Ishikawa (cell line): ENCODE results near the gene CHAT.

ENCODE experiments used
- CEBPB ChIP-seq: IDR thresholded peaks from 2 replicates; pipeline ENCODE4 v1.6.1; 2012
- CREB1 ChIP-seq: IDR thresholded peaks from 2 replicates; pipeline ENCODE4 v1.6.1; 2012; ENCODE audit warnings: low read depth
- EGR1 ChIP-seq: IDR thresholded peaks from 2 replicates; pipeline ENCODE4 v1.6.1; 2012
- EP300 ChIP-seq: IDR thresholded peaks from 2 replicates; pipeline ENCODE4 v1.6.1; 2012; ENCODE audit warnings: borderline replicate concordance
- FOXM1 ChIP-seq: IDR thresholded peaks from 2 replicates; pipeline ENCODE4 v1.6.1; 2012; ENCODE audit warnings: low read depth, borderline replicate concordance
- MAX ChIP-seq: IDR thresholded peaks from 2 replicates; pipeline ENCODE4 v1.6.1; 2012
- NFIC ChIP-seq: IDR thresholded peaks from 2 replicates; pipeline ENCODE4 v1.6.1; 2012
- RAD21 ChIP-seq: IDR thresholded peaks from 2 replicates; pipeline ENCODE4 v1.6.1; 2012; ENCODE audit warnings: low read depth
- REST ChIP-seq: IDR thresholded peaks from 2 replicates; pipeline ENCODE4 v1.6.1; 2012; ENCODE audit warnings: low read depth, mild to moderate bottlenecking
- TAF1 ChIP-seq: IDR thresholded peaks from 2 replicates; pipeline ENCODE4 v1.6.1; 2012; ENCODE audit warnings: low read depth, mild to moderate bottlenecking
- TCF12 ChIP-seq: IDR thresholded peaks from 2 replicates; pipeline ENCODE4 v1.6.1; 2012; ENCODE audit warnings: low read depth
- TEAD4 ChIP-seq: IDR thresholded peaks from 2 replicates; pipeline ENCODE4 v1.6.1; 2012
- YY1 ChIP-seq: IDR thresholded peaks from 2 replicates; pipeline ENCODE4 v1.6.1; 2012; ENCODE audit warnings: low read depth
- ZBTB7A ChIP-seq: IDR thresholded peaks from 2 replicates; pipeline ENCODE4 v1.6.1; 2012; ENCODE audit warnings: low read depth
- TF ChIP-seq, protein P1 (sequence below): IDR thresholded peaks from 2 replicates; pipeline ENCODE4 v1.6.1; 2012

The CHAT gene

DNA sequence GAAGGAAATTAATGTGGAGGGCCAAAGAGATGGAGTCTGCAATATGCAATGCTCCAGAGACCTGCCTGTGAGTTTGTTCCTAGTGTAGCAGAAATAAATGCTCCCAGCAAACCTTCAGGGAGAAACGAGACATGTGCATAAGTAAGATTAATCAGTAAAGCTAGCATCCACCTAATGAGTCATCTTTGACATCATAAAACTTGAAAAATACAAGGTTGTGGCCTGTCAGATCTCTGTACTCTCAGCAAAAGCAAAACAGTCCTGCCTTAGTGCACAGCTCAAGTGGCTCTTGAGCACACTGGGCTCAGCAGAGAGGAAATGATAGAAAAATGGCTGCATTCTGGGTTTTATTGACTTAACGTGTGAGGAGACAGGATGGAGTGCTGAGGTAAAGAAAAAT lies 42.4 kb upstream of the CHAT start:
- TF ChIP-seq REST (no peak), FOXM1 (no peak), YY1 (no peak)
- TF ChIP-seq, protein P1, sequence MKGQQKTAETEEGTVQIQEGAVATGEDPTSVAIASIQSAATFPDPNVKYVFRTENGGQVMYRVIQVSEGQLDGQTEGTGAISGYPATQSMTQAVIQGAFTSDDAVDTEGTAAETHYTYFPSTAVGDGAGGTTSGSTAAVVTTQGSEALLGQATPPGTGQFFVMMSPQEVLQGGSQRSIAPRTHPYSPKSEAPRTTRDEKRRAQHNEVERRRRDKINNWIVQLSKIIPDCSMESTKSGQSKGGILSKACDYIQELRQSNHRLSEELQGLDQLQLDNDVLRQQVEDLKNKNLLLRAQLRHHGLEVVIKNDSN: no peak

DNA sequence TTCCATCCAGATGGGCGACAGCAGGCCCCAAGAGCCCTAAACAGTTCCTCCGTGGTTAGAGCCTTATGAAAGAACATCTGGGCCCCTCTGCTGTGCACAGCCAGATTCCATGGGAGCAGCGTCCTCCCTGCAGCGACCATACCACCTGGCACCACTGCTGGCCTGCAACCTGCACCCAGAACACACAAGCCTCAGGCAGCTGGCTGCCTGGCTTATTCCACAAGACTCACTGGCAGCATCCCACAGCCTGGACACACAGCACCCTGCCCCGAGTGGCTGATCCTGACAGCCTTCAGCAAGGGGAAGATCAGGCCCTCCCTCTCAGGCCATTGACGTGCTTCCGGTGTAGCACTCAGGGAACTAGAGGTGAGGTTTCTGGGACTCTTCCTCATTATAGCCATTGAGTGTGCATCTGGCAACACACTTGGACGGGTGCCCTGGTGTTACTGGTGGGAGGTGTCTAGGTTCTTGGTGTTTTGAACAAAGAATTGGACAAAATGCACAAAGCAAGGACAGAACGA lies 41.2 kb upstream of the CHAT start:
- TF ChIP-seq RAD21: no peak
- no peak for TF ChIP-seq CEBPB
- TF ChIP-seq YY1: no peak

DNA sequence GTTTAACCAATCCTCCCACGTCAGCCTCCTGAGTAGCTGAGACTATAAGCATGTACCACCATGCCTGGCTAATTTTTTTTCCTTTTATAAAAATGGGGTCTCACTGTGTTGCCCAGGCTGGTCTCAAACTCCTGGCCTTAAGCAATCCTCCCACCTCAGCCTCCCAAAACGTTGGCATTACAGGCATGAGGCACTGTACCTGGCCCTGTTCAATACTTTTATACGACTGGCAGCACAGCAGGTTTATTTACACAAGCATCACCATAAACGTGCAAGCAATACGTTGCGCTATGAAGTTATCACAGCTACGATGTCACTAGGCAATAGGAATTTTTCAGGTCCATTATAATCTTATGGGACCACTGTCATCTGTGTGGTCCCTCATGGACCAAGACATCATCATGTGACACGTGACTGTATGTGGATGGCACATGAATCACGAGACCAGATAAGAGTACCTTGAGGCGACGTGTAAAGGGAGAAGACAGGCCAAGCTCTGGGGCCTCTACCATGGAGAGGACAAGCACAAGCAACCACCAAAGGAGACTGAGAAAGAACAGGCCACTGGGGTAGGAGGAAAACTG lies 38.3 kb upstream of the CHAT start:
- no peak for TF ChIP-seq ZBTB7A
- no peak for TF ChIP-seq TAF1
- TF ChIP-seq RAD21: no peak
- TF ChIP-seq CEBPB: no peak
- TF ChIP-seq TCF12: no peak
- TF ChIP-seq MAX: no peak
- no peak for TF ChIP-seq EGR1
- TF ChIP-seq EP300: no peak
- TF ChIP-seq NFIC: no peak

DNA sequence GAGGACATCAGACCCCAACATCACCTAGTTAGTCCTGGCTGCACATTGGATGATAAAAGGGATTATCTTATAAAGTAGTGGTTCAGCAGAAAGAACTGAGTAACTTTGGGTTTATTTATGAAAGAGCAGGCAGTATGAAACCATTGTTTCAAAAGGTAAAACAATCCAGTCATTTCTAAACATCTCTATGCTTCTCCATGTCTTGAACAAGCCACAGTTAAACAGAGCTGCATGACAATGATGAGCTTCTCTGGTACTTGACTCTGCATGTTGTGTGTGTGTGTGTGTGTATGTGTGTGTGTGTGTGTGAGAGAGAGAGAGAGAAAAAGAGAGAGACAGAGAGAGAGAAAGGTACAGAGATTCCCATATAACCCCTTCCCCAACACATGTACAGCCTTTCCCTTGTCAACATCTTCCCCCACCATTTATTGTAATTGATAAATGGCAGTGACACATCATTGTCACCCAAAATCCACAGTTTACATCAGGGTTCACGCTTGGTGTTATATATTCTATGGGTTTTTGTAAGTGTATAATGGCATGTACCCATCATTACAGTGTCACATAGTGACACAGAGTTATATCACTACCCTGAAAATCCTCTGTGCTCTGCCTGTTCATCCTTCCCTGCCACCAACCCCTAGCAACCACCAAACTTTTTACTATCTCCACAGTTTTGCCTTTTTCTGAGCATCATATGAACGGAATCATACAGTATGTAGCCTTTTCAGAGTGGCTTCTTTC lies 36.5 kb upstream of the CHAT start:
- TF ChIP-seq TEAD4 (no peak), NFIC (no peak), REST (no peak)
- TF ChIP-seq, protein P1: no peak

DNA sequence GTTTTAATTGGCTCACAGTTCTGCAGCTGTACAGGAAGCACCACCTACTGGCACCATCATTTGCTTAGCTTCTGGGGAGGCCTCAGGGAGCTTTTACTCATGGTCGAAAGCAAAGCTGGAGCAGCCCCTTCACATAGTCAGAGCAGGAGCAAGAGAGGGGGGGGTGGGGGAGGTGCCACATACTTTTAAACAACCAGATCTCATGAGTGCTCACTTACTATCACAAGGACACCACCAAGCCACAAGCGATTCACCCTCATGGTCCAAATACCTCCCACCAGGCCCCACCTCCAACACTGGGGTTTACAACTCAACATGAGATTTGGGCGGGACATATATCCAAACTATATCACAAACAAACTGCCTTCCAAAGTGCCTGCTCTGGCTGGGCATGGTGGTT lies 35.4 kb upstream of the CHAT start:
- TF ChIP-seq ZBTB7A: no peak
- no peak for TF ChIP-seq TEAD4
- no peak for TF ChIP-seq TAF1
- TF ChIP-seq REST: no peak
- TF ChIP-seq, protein P1: no peak
- no peak for TF ChIP-seq YY1
- TF ChIP-seq TCF12: no peak
- TF ChIP-seq MAX: no peak
- no peak for TF ChIP-seq CREB1
- no peak for TF ChIP-seq EP300
- no peak for TF ChIP-seq CEBPB
- TF ChIP-seq RAD21: no peak
- no peak for TF ChIP-seq FOXM1
- TF ChIP-seq NFIC: no peak
- no peak for TF ChIP-seq EGR1
